ENCODE results near the gene NMRAL1. TPM values are rescaled to one million over a fixed set of nuclear protein-coding genes. Genes with fewer than 3 reads are reported as not detected.

The NMRAL1 gene
- total and polyA plus RNA-seq, 2 experiments from 2014 or later = 37.4 to 44.2 TPM

- Histone ChIP-seq H3K9me2 (ENCODE audit: insufficient read depth) (no peaks in the 10 kb centered on the region), H3K4me3 (peak overlapping the region; percentile 87), H2AFZ (peak overlapping the region; percentile 86), H3K27me3 (replicated peaks; ENCODE audit: insufficient read depth) (no peaks in the 10 kb centered on the region), H3F3A (ENCODE audit: insufficient read depth) (peaks cover 11% of the 10 kb centered on the region; the same call in 1 of the 2 replicates), H4K20me1 (ENCODE audit: insufficient read depth) (no peaks in the 10 kb centered on the region), H3K79me2 (ENCODE audit: insufficient read depth) (peaks cover 46% of the 10 kb centered on the region), H3K27ac (peak overlapping the region; percentile 36; the same call in 1 of the 2 replicates), H3K9me3 (ENCODE audit: low read depth) (no peaks in the 10 kb centered on the region), H3K9ac (peak overlapping the region; percentile 79), H3K4me1 (ENCODE audit: insufficient read depth) (0 out of 2 replicates have a peak, but pooled peaks cover 6% of the 10 kb centered on the region), H3K4me2 (ENCODE audit: unreplicated experiment) (peak overlapping the region; percentile 86), H3K36me3 (ENCODE audit: low read depth) (no peaks in the 10 kb centered on the region)
- WGBS, 2 experiments (ENCODE audit: low coverage in 1 of 2, low lambda C conversion rate in 2 of 2, missing lambda C conversion rate in 2 of 2) = 1 to 2% methylated on average over 18 to 38 of the region's 44 CpGs
- TF ChIP-seq EZH2 (IDR thresholded peaks at IDR 0.05; ENCODE audit: insufficient read depth, poor library complexity, severe bottlenecking) = no peak
- TF ChIP-seq EZH2phosphoT487 (IDR thresholded peaks at IDR 0.05; ENCODE audit: insufficient read depth, low read depth) = no peak
- DNase-seq = peak; percentile 62
- in situ Hi-C loops (cut with MboI) = no loop called here
Measured at GRCh38 chr16:4415538-4416199, 58.8 kb downstream of the NMRAL1 start.

GRCh38 chr16:4414187-4414917 lies 60.1 kb downstream of the NMRAL1 start:
- H3K27ac ChIP-seq = no peak overlapping the region
- TF ChIP-seq EZH2phosphoT487 (IDR thresholded peaks at IDR 0.05; ENCODE audit: insufficient read depth, low read depth) (no peak), EZH2 (IDR thresholded peaks at IDR 0.05; ENCODE audit: insufficient read depth, poor library complexity, severe bottlenecking) (no peak)
- no peaks in the 10 kb centered on the region for H3K9me3 ChIP-seq (ENCODE audit: low read depth)
- DNase-seq = no peak
- peaks cover 50% of the 10 kb centered on the region for H3K79me2 ChIP-seq (ENCODE audit: insufficient read depth)
- 0 out of 2 replicates have a peak, but pooled peaks cover 6% of the 10 kb centered on the region for H3K4me1 ChIP-seq (ENCODE audit: insufficient read depth)
- peaks cover 11% of the 10 kb centered on the region; the same call in 1 of the 2 replicates for H3F3A ChIP-seq (ENCODE audit: insufficient read depth)
- no peak overlapping the region for H3K9ac ChIP-seq
- WGBS, 2 experiments (ENCODE audit: low coverage in 1 of 2, low lambda C conversion rate in 2 of 2, missing lambda C conversion rate in 2 of 2) = 86 to 87% methylated on average over 7 of the region's 7 CpGs
- no peaks in the 10 kb centered on the region for H3K27me3 ChIP-seq (replicated peaks; ENCODE audit: insufficient read depth)
- H3K4me3 ChIP-seq = no peak overlapping the region
- no peaks in the 10 kb centered on the region for H3K9me2 ChIP-seq (ENCODE audit: insufficient read depth)
- no peaks in the 10 kb centered on the region for H3K36me3 ChIP-seq (ENCODE audit: low read depth)
- in situ Hi-C loops (cut with MboI) = no loop called here
- H2AFZ ChIP-seq = no peak overlapping the region
- no peak overlapping the region for H3K4me2 ChIP-seq (ENCODE audit: unreplicated experiment)
- no peaks in the 10 kb centered on the region for H4K20me1 ChIP-seq (ENCODE audit: insufficient read depth)

GRCh38 chr16:4412854-4413253 lies 61.6 kb downstream of the NMRAL1 start:
- 94% methylated on average over 4 of the region's 4 CpGs for WGBS, 2 experiments (ENCODE audit: low coverage in 1 of 2, low lambda C conversion rate in 2 of 2, missing lambda C conversion rate in 2 of 2)
- no peak for DNase-seq
- Histone ChIP-seq H3K27me3 (replicated peaks; ENCODE audit: insufficient read depth) (no peaks in the 10 kb centered on the region), H3K9me2 (ENCODE audit: insufficient read depth) (no peaks in the 10 kb centered on the region), H3K79me2 (ENCODE audit: insufficient read depth) (peaks cover 50% of the 10 kb centered on the region), H4K20me1 (ENCODE audit: insufficient read depth) (no peaks in the 10 kb centered on the region), H3K36me3 (ENCODE audit: low read depth) (no peaks in the 10 kb centered on the region), H3K9ac (no peak overlapping the region), H3K9me3 (ENCODE audit: low read depth) (no peaks in the 10 kb centered on the region), H3F3A (ENCODE audit: insufficient read depth) (peaks cover 11% of the 10 kb centered on the region; the same call in 1 of the 2 replicates), H3K4me1 (ENCODE audit: insufficient read depth) (0 out of 2 replicates have a peak, but pooled peaks cover 6% of the 10 kb centered on the region), H3K27ac (no peak overlapping the region), H3K4me2 (ENCODE audit: unreplicated experiment) (no peak overlapping the region), H2AFZ (no peak overlapping the region), H3K4me3 (no peak overlapping the region)
- in situ Hi-C loops (cut with MboI) = no loop called here
- no peak for TF ChIP-seq EZH2 (IDR thresholded peaks at IDR 0.05; ENCODE audit: insufficient read depth, poor library complexity, severe bottlenecking)
- no peak for TF ChIP-seq EZH2phosphoT487 (IDR thresholded peaks at IDR 0.05; ENCODE audit: insufficient read depth, low read depth)

GRCh38 chr16:4412159-4412558 lies 62.3 kb downstream of the NMRAL1 start:
- Histone ChIP-seq H3F3A (ENCODE audit: insufficient read depth) (peaks cover 11% of the 10 kb centered on the region; the same call in 1 of the 2 replicates), H3K4me3 (no peak overlapping the region), H3K9me3 (ENCODE audit: low read depth) (no peaks in the 10 kb centered on the region), H3K36me3 (ENCODE audit: low read depth) (no peaks in the 10 kb centered on the region), H3K9me2 (ENCODE audit: insufficient read depth) (no peaks in the 10 kb centered on the region), H3K27me3 (replicated peaks; ENCODE audit: insufficient read depth) (no peaks in the 10 kb centered on the region), H3K4me1 (ENCODE audit: insufficient read depth) (0 out of 2 replicates have a peak, but pooled peaks cover 6% of the 10 kb centered on the region), H4K20me1 (ENCODE audit: insufficient read depth) (no peaks in the 10 kb centered on the region), H3K4me2 (ENCODE audit: unreplicated experiment) (no peak overlapping the region), H3K79me2 (ENCODE audit: insufficient read depth) (peaks cover 50% of the 10 kb centered on the region), H3K9ac (no peak overlapping the region), H2AFZ (no peak overlapping the region), H3K27ac (no peak overlapping the region)
- 83 to 91% methylated on average over 8 of the region's 8 CpGs for WGBS, 2 experiments (ENCODE audit: low coverage in 1 of 2, low lambda C conversion rate in 2 of 2, missing lambda C conversion rate in 2 of 2)
- in situ Hi-C loops (cut with MboI) = no loop called here
- no peak for TF ChIP-seq EZH2phosphoT487 (IDR thresholded peaks at IDR 0.05; ENCODE audit: insufficient read depth, low read depth)
- TF ChIP-seq EZH2 (IDR thresholded peaks at IDR 0.05; ENCODE audit: insufficient read depth, poor library complexity, severe bottlenecking) = no peak
- no peak for DNase-seq

Small RNA genes within 50 kb of the gene (small RNA-seq; reads per million reads assigned to genes)
- gene AC012676.2 (ENCODE audit: low read depth, low replicate concordance) = not detected

Other genes with a start within 250 kb of the NMRAL1 start
- not detected in 2 replicates for gene SRL, start 232.5 kb downstream of the NMRAL1 start, total RNA-seq (2014; rRNA removed; shearing (Covaris generic))
- gene SRL, start 232.5 kb downstream of the NMRAL1 start, polyA plus RNA-seq (2016; fragmentation: Nextera tagmentation; extraction: Ambion mirVana) = not detected in 2 replicates
- gene TFAP4, start 201.6 kb downstream of the NMRAL1 start, total RNA-seq (2014; rRNA removed; shearing (Covaris generic)) = 3.4 and 5.4 TPM in 2 replicates
- gene TFAP4, start 201.6 kb downstream of the NMRAL1 start, polyA plus RNA-seq (2016; fragmentation: Nextera tagmentation; extraction: Ambion mirVana) = 0.91 and 1.5 TPM in 2 replicates
- gene GLIS2, start 158.6 kb downstream of the NMRAL1 start, total RNA-seq (2014; rRNA removed; shearing (Covaris generic)) = 2.9 and 3.2 TPM in 2 replicates
- 6.8 and 7.3 TPM in 2 replicates for gene GLIS2, start 158.6 kb downstream of the NMRAL1 start, polyA plus RNA-seq (2016; fragmentation: Nextera tagmentation; extraction: Ambion mirVana)
- gene PAM16, start 123.3 kb downstream of the NMRAL1 start, total RNA-seq (2014; rRNA removed; shearing (Covaris generic)) = 20.4 and 33.0 TPM in 2 replicates
- gene PAM16, start 123.3 kb downstream of the NMRAL1 start, polyA plus RNA-seq (2016; fragmentation: Nextera tagmentation; extraction: Ambion mirVana) = 74.5 and 78.9 TPM in 2 replicates
- gene VASN, start 102.8 kb downstream of the NMRAL1 start, total RNA-seq (2014; rRNA removed; shearing (Covaris generic)) = 223 and 234 TPM in 2 replicates
- gene VASN, start 102.8 kb downstream of the NMRAL1 start, polyA plus RNA-seq (2016; fragmentation: Nextera tagmentation; extraction: Ambion mirVana) = 160 and 169 TPM in 2 replicates
- gene CORO7, start 58.0 kb downstream of the NMRAL1 start, total RNA-seq (2014; rRNA removed; shearing (Covaris generic)) = 13.2 and 27.7 TPM in 2 replicates
- 5.9 and 7.3 TPM in 2 replicates for gene CORO7, start 58.0 kb downstream of the NMRAL1 start, polyA plus RNA-seq (2016; fragmentation: Nextera tagmentation; extraction: Ambion mirVana)
- gene DNAJA3, start 48.8 kb downstream of the NMRAL1 start, total RNA-seq (2014; rRNA removed; shearing (Covaris generic)) = 43.9 and 47.2 TPM in 2 replicates
- 50.9 and 51.0 TPM in 2 replicates for gene DNAJA3, start 48.8 kb downstream of the NMRAL1 start, polyA plus RNA-seq (2016; fragmentation: Nextera tagmentation; extraction: Ambion mirVana)
- 36.0 and 40.8 TPM in 2 replicates for gene HMOX2, start 1.8 kb upstream of the NMRAL1 start, total RNA-seq (2014; rRNA removed; shearing (Covaris generic))
- gene HMOX2, start 1.8 kb upstream of the NMRAL1 start, polyA plus RNA-seq (2016; fragmentation: Nextera tagmentation; extraction: Ambion mirVana) = 60.2 and 61.5 TPM in 2 replicates
- 14.7 and 20.7 TPM in 2 replicates for gene CDIP1, start 64.1 kb upstream of the NMRAL1 start, total RNA-seq (2014; rRNA removed; shearing (Covaris generic))
- gene CDIP1, start 64.1 kb upstream of the NMRAL1 start, polyA plus RNA-seq (2016; fragmentation: Nextera tagmentation; extraction: Ambion mirVana) = 17.7 and 20.3 TPM in 2 replicates
- gene C16orf96, start 81.7 kb upstream of the NMRAL1 start, total RNA-seq (2014; rRNA removed; shearing (Covaris generic)) = not detected in 2 replicates
- gene C16orf96, start 81.7 kb upstream of the NMRAL1 start, polyA plus RNA-seq (2016; fragmentation: Nextera tagmentation; extraction: Ambion mirVana) = not detected in 2 replicates
- 9.9 and 17.4 TPM in 2 replicates for gene UBALD1, start 140.3 kb upstream of the NMRAL1 start, total RNA-seq (2014; rRNA removed; shearing (Covaris generic))
- 10.3 and 11.5 TPM in 2 replicates for gene UBALD1, start 140.3 kb upstream of the NMRAL1 start, polyA plus RNA-seq (2016; fragmentation: Nextera tagmentation; extraction: Ambion mirVana)
- gene MGRN1, start 150.2 kb upstream of the NMRAL1 start, total RNA-seq (2014; rRNA removed; shearing (Covaris generic)) = 26.4 and 30.2 TPM in 2 replicates
- 13.1 and 14.0 TPM in 2 replicates for gene MGRN1, start 150.2 kb upstream of the NMRAL1 start, polyA plus RNA-seq (2016; fragmentation: Nextera tagmentation; extraction: Ambion mirVana)
- gene NUDT16L1, start 218.9 kb upstream of the NMRAL1 start, total RNA-seq (2014; rRNA removed; shearing (Covaris generic)) = 34.8 and 43.6 TPM in 2 replicates
- gene NUDT16L1, start 218.9 kb upstream of the NMRAL1 start, polyA plus RNA-seq (2016; fragmentation: Nextera tagmentation; extraction: Ambion mirVana) = 42.9 and 43.6 TPM in 2 replicates